SJCRH30 (cell line): Measurements from ENCODE around the gene CSMD2. TPM values are rescaled to one million over a fixed set of nuclear protein-coding genes. Genes with fewer than 3 reads are reported as not detected.
"Not testable (repeated sequence)": the region's sequence is repeated elsewhere in the genome, so short reads cannot be mapped to it uniquely, and the experiment has no call there.

Source experiments
- DNase-seq, 2 experiments: peaks; one replicate each; pipeline ENCODE4 v3.0.0-alpha.2; 2015 to 2020
- H3K27ac ChIP-seq: fragments of 250-450 bp; sonication (Bioruptor Pico); 2 replicates; pipeline ENCODE4 v1.5.1; 2020; ENCODE audit warnings: mild to moderate bottlenecking, moderate library complexity
- H3K27me3 ChIP-seq: fragments of 250-450 bp; sonication (Bioruptor Pico); 2 replicates; pipeline ENCODE4 v1.5.1; 2020; ENCODE audit warnings: mild to moderate bottlenecking, moderate library complexity
- H3K36me3 ChIP-seq: fragments of 250-450 bp; sonication (Bioruptor Pico); 2 replicates; pipeline ENCODE4 v1.5.1; 2020; ENCODE audit warnings: mild to moderate bottlenecking, moderate library complexity
- H3K4me1 ChIP-seq: fragments of 250-450 bp; sonication (Bioruptor Pico); 2 replicates; pipeline ENCODE4 v1.5.1; 2020; ENCODE audit warnings: mild to moderate bottlenecking, moderate library complexity
- H3K4me3 ChIP-seq: fragments of 250-450 bp; sonication (Bioruptor Pico); 2 replicates; pipeline ENCODE4 v1.5.1; 2020; ENCODE audit warnings: mild to moderate bottlenecking, moderate library complexity
- H3K9me3 ChIP-seq: fragments of 250-450 bp; sonication (Bioruptor Pico); replicated peaks from 2 replicates; pipeline ENCODE4 v1.5.1; 2020; ENCODE audit warnings: mild to moderate bottlenecking, moderate library complexity
- total RNA-seq: library from RNA; depleted of rRNA; stranded (reverse); fragments of >200 nt; shearing (Covaris generic); gene quantifications from 2 replicates; pipeline ENCODE4 v1.2.3, GENCODE V29; 2014

Gene CSMD2
- total RNA-seq, 1 experiment from 2014 or later: 0.14 TPM

DNA sequence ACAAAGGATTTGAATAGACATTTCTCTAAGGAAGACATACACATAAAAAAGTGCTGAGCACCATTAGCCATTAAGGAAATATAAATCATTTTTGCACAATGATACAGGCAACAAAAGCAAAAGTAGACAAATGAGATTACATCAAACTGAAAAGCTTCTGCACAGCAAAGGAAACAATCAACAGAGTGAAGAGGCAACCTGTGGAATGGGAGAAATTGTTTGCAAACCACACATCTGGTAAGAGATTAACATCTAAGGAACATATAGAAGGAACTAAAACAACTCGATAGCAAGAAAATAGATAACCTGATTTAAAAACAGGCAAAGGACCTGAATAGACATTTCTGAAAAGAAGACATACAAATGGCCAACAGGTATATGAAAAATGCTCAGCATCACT is 635.1 kb downstream of the CSMD2 start:
- Histone ChIP-seq H3K4me1 (0 out of 2 replicates have a peak, but pooled peaks cover 3% of the 10 kb centered on the region), H3K9me3 (no peaks in the 10 kb centered on the region), H3K27me3 (peaks cover 10% of the 10 kb centered on the region; the same call in 1 of the 2 replicates), H3K36me3 (no peaks in the 10 kb centered on the region), H3K4me3 (no peak overlapping the region), H3K27ac (no peak overlapping the region)
- DNase-seq: no peak

GRCh38 chr1:33527934-33528333 is 637.1 kb downstream of the CSMD2 start:
- Histone ChIP-seq H3K27me3 (peaks cover 16% of the 10 kb centered on the region), H3K36me3 (no peaks in the 10 kb centered on the region), H3K4me3 (no peak overlapping the region), H3K9me3 (no peaks in the 10 kb centered on the region), H3K4me1 (0 out of 2 replicates have a peak, but pooled peaks cover 3% of the 10 kb centered on the region), H3K27ac (no peak overlapping the region)
- DNase-seq: no peak

DNA sequence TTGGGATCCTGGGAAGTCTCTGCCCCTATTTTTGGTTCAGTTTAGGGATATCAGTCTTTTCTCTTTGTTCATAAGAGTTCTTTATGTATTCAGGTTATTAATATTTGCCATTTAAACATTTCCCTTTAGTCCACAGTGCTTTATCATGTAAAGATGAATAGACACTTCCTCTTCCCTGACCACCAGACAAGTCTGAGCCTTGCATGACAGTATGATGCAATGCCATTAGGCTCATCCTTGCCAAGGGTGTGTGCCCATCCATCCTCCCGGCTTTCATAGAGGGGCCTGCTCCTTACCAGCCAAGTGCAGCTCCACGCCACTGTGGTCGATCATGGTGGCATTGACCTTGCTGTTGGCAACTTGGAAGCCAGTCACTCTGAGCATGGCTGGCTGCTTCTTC is 640.4 kb downstream of the CSMD2 start:
- H3K4me1 ChIP-seq: no peaks in the 10 kb centered on the region
- no peaks in the 10 kb centered on the region for H3K9me3 ChIP-seq
- H3K27ac ChIP-seq: no peak overlapping the region
- no peak overlapping the region for H3K4me3 ChIP-seq
- no peaks in the 10 kb centered on the region for H3K36me3 ChIP-seq
- H3K27me3 ChIP-seq: peaks cover 11% of the 10 kb centered on the region
- no peak for DNase-seq

DNA sequence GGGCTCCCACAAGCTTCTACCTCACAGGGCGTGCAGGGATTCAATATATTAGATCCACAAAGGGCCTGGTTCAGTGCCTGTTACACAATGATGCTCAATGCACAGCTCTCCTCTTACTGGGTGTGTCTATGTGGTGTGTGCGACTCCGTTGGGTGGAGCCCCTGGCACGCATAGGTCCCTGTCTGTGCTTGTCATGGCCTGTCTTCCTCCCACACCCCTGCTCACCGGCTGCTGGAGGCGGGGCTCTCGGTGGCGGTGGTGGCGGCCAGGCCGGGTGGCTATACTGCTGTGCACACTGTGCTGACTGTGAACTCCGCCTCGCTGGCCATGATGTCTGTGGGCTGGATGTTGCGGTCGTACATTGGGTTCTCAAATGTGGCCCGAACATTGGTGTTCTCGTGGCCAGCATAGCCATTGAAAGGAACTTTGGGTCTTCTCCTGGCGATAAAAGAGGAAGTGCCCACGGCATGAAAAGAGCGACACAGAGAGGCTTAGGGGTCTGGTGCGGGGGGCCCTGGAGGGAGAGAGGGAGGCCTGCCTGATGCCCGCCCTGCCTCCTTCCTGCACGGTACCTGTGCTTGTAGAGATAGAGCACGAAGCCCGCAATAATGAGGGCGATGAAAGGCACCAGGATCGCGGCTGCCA is 645.7 kb downstream of the CSMD2 start:
- Histone ChIP-seq H3K9me3 (no peaks in the 10 kb centered on the region), H3K4me1 (no peaks in the 10 kb centered on the region), H3K27ac (no peak overlapping the region), H3K36me3 (no peaks in the 10 kb centered on the region), H3K4me3 (no peak overlapping the region), H3K27me3 (peaks cover 18% of the 10 kb centered on the region)
- DNase-seq: no peak

- H3K4me1 ChIP-seq: no peaks in the 10 kb centered on the region
- H3K9me3 ChIP-seq: no peaks in the 10 kb centered on the region
- no peaks in the 10 kb centered on the region for H3K36me3 ChIP-seq
- H3K4me3 ChIP-seq: no peak overlapping the region
- H3K27ac ChIP-seq: no peak overlapping the region
- DNase-seq: no peak
- H3K27me3 ChIP-seq: peaks cover 12% of the 10 kb centered on the region; the same call in 1 of the 2 replicates
Observed at GRCh38 chr1:33517596-33518250, 647.3 kb downstream of the CSMD2 start.

- no peak overlapping the region for H3K4me3 ChIP-seq
- H3K27ac ChIP-seq: no peak overlapping the region
- no peak for DNase-seq
- H3K36me3 ChIP-seq: no peaks in the 10 kb centered on the region
- peaks cover 15% of the 10 kb centered on the region; the same call in 1 of the 2 replicates for H3K27me3 ChIP-seq
- H3K9me3 ChIP-seq: no peaks in the 10 kb centered on the region; the same call in 1 of the 2 replicates
- H3K4me1 ChIP-seq: no peaks in the 10 kb centered on the region
Observed at GRCh38 chr1:33516891-33517567, 648.0 kb downstream of the CSMD2 start.

DNA sequence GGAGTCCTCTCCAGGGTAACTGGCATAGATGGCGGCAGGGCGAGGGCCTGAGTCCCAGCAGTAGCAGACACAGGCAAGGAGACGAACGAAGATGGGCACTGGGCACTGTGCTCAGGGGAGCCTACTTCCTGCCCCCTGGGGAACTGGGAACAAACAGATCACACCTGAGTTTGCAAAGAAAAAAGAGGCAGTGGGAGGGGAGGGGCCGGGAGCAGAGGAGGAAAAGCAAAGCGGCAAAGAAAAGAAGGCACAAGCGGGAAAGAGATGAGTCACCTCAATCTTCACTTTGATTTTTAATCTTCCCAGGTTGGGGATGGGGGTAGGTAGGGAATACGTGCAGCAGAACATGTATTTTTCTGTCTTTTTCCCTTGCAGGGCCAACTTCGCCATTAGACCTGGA is 648.6 kb downstream of the CSMD2 start:
- Histone ChIP-seq H3K27ac (no peak overlapping the region), H3K27me3 (peaks cover 15% of the 10 kb centered on the region; the same call in 1 of the 2 replicates), H3K4me1 (no peaks in the 10 kb centered on the region), H3K9me3 (no peaks in the 10 kb centered on the region; the same call in 1 of the 2 replicates), H3K4me3 (no peak overlapping the region), H3K36me3 (no peaks in the 10 kb centered on the region)
- no peak for DNase-seq

GRCh38 chr1:33515607-33516006 is 649.4 kb downstream of the CSMD2 start:
- Histone ChIP-seq H3K4me3 (no peak overlapping the region), H3K36me3 (no peaks in the 10 kb centered on the region), H3K9me3 (no peaks in the 10 kb centered on the region; the same call in 1 of the 2 replicates), H3K27ac (no peak overlapping the region), H3K27me3 (peaks cover 15% of the 10 kb centered on the region; the same call in 1 of the 2 replicates), H3K4me1 (no peaks in the 10 kb centered on the region)
- DNase-seq: no peak

DNA sequence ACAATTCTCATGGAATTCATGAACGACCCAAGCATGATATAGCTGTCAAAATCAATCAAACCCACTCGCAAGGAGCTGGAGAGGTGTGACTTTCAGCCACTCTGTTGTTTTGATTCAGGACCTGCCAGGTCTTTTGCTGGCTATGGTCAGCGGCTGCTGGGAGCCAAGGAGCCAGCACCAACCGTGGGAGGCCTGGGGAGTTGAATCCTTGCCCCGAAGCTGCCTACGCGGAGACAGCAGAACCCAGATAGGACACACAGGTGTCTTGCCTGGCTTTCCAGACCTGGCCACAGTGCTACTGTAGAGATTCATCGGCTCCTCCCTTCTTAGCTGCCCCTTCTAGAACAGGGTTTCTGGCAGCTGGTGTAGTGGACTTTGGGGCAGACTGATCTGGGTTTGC is 649.9 kb downstream of the CSMD2 start:
- Histone ChIP-seq H3K9me3 (no peaks in the 10 kb centered on the region; the same call in 1 of the 2 replicates), H3K36me3 (no peaks in the 10 kb centered on the region), H3K27me3 (peaks cover 15% of the 10 kb centered on the region; the same call in 1 of the 2 replicates), H3K27ac (no peak overlapping the region), H3K4me3 (no peak overlapping the region), H3K4me1 (no peaks in the 10 kb centered on the region)
- no peak for DNase-seq

DNA sequence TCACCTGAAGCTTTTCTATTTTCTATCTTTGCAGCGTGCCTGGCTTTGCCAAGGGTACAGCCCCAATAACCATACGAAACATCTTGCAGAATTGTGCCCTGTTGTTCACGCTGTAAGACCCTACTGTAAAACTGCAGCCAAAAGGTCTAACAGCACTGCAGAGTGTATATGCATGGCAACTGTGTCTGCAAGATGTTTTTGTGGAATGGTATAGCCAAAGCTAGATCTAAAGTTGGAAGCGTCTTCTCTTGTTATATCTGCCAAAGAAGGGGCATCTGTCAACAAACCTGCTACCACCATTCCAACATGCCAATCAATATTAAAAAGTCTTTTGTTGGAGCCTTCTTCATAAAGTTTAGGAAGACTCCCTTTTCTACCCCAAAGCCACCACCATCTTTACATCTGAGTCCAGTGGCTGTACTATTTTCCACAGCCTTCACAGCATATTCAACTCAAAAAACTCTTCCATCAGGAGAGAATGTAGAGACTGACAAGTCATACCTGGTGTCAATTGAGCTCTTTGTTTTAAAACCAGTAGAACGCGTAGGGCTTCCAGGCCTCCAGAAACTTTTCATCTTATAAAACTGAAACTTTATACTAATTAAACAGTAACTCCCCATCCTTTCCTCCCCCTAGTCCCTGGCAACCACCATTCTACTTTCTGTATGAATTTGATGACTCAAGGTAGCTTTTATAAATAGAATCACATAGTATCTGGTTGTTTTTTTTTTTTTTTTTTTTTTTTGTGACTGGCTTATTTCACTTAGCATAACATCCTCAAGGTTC is 652.6 kb downstream of the CSMD2 start:
- peaks cover 7% of the 10 kb centered on the region; the same call in 1 of the 2 replicates for H3K27me3 ChIP-seq
- H3K27ac ChIP-seq: no peak overlapping the region
- no peaks in the 10 kb centered on the region; the same call in 1 of the 2 replicates for H3K9me3 ChIP-seq
- H3K4me1 ChIP-seq: no peaks in the 10 kb centered on the region
- no peak for DNase-seq
- no peaks in the 10 kb centered on the region for H3K36me3 ChIP-seq
- H3K4me3 ChIP-seq: no peak overlapping the region

DNA sequence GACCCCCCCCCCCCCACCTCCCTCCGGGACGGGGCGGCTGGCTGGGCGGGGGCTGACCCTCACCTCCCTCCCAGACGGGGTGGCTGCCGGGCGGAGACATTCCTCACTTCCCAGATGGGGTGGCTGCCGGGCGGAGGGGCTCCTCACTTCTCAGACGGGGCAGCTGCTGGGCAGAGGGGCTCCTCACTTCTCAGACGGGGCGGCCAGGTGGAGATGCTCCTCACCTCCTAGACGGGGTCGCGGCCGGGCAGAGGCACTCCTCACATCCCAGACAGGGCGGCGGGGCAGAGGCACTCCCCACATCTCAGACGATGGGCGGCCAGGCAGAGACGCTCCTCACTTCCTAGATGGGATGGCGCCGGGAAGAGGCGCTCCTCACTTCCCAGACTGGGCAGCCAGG is 655.8 kb downstream of the CSMD2 start:
- not testable (repeated sequence) for H3K36me3 ChIP-seq, H3K9me3 ChIP-seq, H3K27me3 ChIP-seq, DNase-seq, H3K4me1 ChIP-seq, H3K27ac ChIP-seq, H3K4me3 ChIP-seq

GRCh38 chr1:33508151-33508550 is 656.9 kb downstream of the CSMD2 start:
- H3K27me3 ChIP-seq: 0 out of 2 replicates have a peak, but pooled peaks cover 3% of the 10 kb centered on the region
- no peak for DNase-seq
- H3K4me3 ChIP-seq: no peak overlapping the region
- no peaks in the 10 kb centered on the region for H3K36me3 ChIP-seq
- no peaks in the 10 kb centered on the region for H3K4me1 ChIP-seq
- H3K27ac ChIP-seq: no peak overlapping the region
- no peaks in the 10 kb centered on the region; the same call in 1 of the 2 replicates for H3K9me3 ChIP-seq

- DNase-seq: no peak
- Histone ChIP-seq H3K27ac (no peak overlapping the region), H3K4me3 (no peak overlapping the region), H3K36me3 (no peaks in the 10 kb centered on the region), H3K4me1 (no peaks in the 10 kb centered on the region), H3K27me3 (0 out of 2 replicates have a peak, but pooled peaks cover 3% of the 10 kb centered on the region), H3K9me3 (no peaks in the 10 kb centered on the region; the same call in 1 of the 2 replicates)
Observed at GRCh38 chr1:33507661-33508060, 657.4 kb downstream of the CSMD2 start.

DNA sequence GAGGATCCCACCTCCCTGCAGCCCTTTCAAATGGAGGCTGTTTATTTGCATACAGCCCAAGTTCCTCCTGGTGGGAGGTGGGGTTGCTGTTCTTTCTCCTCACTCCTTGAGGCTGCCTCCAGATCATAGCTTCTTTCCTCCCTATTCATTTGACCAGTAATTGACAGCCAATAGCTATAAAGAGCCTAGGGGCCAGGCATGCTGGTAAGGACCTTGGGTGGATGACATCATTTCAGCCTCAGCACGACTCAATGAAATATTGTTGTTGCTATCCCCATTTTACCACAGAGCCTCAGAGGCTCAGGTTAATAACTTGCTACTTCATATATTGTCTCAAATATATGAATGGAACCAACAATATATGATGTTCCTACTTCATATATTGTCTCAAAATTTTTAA is 661.5 kb downstream of the CSMD2 start:
- Histone ChIP-seq H3K27ac (no peak overlapping the region), H3K4me1 (no peaks in the 10 kb centered on the region), H3K9me3 (no peaks in the 10 kb centered on the region), H3K4me3 (no peak overlapping the region), H3K36me3 (no peaks in the 10 kb centered on the region), H3K27me3 (no peaks in the 10 kb centered on the region)
- no peak for DNase-seq
